ENCODE results near the gene HK2. TPM values are rescaled to one million over a fixed set of nuclear protein-coding genes. Genes with fewer than 3 reads are reported as not detected.

HK2 gene
- total RNA-seq, 4 donors from 2014 or later: 23.5 to 197 (median 27.3) TPM

- TF ChIP-seq CTCF (IDR thresholded peaks at IDR 0.05; ENCODE audit: low read depth): no peak
Measured at GRCh38 chr2:74927621-74928020, 93.7 kb downstream of the HK2 start.

GRCh38 chr2:74930811-74931486, 97.0 kb downstream of the HK2 start:
- no peak for TF ChIP-seq CTCF (IDR thresholded peaks at IDR 0.05; ENCODE audit: low read depth)

DNA sequence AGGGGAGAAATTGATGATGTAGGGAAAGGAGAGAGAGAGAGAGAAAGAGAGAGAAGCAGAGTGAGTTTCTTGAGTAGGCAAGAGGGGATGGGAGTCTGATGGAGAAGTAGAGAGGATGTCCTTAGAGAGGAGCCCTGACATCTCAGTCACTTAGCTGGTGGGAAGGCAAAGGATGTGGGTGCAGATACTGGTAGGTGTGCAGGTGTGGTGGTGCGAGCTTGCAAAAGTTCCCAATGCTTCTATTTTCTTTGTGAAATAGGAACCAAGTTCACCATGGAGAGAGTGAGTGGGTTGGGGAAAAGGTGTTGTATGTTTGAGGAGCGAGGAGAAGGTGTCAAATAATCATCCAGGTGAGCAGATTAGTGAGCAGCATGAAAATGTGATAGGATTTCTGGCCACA, 98.0 kb downstream of the HK2 start:
- no peak for TF ChIP-seq CTCF (IDR thresholded peaks at IDR 0.05; ENCODE audit: low read depth)

DNA sequence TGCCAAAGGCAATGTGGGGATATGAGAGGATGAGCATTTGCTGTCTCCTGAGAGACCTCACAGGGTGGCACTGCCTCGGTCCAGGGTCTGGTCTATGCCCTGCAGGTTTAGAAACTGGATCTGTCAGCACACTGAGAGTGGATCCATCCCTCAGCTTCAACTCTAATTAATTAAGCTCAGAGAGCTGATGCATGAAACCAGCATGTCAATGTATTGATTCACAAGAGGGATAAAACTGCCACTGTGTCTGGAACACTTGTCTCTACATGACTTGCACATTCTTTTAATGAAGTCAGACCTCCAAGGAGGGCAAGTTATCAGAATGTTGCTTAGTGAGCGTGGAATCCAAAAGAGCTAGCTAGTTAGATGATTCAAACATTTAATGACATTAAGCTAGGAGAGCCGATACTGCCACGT, 102.1 kb downstream of the HK2 start:
- no peak for TF ChIP-seq CTCF (IDR thresholded peaks at IDR 0.05; ENCODE audit: low read depth)

- no peak for TF ChIP-seq CTCF (IDR thresholded peaks at IDR 0.05; ENCODE audit: low read depth)
Measured at GRCh38 chr2:74937221-74937880, 103.4 kb downstream of the HK2 start.

DNA sequence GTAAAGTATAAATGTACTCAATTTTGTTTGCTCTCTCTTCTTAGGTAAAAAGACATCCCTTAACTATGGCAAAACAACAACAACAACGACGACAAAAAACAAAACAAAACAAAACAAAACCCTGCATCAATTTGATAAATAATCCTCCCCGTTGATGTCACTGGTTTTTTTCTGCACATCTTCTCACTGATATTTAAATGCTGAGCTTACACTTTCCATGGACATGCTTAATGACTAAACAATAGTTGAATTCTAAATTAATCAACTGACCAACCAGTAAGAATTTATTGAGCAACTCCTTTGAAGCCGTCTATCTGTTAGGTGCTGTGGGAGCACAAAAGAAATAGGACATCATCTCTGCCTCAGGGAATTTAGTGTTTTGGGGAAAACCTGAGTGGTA, 104.3 kb downstream of the HK2 start:
- no peak for TF ChIP-seq CTCF (IDR thresholded peaks at IDR 0.05; ENCODE audit: low read depth)

DNA sequence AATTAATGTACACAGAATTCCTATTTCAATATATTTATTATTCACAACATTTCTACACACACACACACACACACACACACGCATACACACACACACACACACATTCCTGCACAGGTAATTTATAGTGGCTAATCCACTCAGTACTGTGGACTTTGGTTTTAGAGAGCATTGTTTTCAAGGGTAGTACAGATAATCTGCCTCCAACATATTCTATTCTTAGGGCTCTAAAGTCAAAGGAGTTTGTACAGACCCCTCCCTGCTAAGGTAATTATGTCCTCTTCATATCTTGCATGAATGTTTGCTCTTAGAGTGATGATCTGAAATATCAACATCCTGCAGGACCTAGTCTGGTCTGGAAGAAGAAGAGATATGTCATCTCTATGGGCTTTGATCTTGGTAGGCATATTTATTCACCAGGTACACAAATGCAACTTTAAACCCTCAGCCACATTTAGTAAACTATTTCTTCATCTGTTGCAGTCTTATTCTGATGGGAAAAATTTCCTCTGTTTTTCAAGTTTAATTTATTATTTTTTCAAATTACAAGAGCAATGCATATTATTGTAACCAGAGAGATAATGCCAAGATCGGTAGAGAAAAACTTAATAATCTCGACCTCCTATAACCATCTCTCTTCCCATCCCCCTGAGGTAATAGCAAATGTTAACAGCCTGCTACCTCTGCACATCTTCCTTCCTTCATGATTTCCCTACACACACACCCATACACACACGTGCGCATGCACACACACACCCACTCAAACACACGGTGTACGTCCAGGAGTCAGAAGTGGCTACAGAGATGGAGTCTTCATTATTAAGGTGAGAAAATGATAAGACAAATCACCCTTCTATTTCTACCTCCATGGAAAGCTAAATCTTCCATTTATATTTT, 106.2 kb downstream of the HK2 start:
- no peak for TF ChIP-seq CTCF (IDR thresholded peaks at IDR 0.05; ENCODE audit: low read depth)

All from subcutaneous adipose tissue (tissue), 4 donors.